GM20000 (cell line): ENCODE data around the gene LONP1.
A peak's percentile ranks its signal among the peaks of the same experiment; 100 is the strongest.
"Not testable (repeated sequence)": the region's sequence is repeated elsewhere in the genome, so short reads cannot be mapped to it uniquely, and the experiment has no call there.

Experiments
- DNase-seq: peaks from one replicate; pipeline ENCODE4 v3.0.0; 2012; ENCODE audit warnings: low spot score
- TF ChIP-seq, protein P1 (sequence below): IDR thresholded peaks from 2 replicates; pipeline ENCODE4 v1.5.1; 2012; ENCODE audit warnings: mild to moderate bottlenecking, control low read depth; ENCODE audit errors: extremely low read depth, missing control alignments

The LONP1 gene

DNA sequence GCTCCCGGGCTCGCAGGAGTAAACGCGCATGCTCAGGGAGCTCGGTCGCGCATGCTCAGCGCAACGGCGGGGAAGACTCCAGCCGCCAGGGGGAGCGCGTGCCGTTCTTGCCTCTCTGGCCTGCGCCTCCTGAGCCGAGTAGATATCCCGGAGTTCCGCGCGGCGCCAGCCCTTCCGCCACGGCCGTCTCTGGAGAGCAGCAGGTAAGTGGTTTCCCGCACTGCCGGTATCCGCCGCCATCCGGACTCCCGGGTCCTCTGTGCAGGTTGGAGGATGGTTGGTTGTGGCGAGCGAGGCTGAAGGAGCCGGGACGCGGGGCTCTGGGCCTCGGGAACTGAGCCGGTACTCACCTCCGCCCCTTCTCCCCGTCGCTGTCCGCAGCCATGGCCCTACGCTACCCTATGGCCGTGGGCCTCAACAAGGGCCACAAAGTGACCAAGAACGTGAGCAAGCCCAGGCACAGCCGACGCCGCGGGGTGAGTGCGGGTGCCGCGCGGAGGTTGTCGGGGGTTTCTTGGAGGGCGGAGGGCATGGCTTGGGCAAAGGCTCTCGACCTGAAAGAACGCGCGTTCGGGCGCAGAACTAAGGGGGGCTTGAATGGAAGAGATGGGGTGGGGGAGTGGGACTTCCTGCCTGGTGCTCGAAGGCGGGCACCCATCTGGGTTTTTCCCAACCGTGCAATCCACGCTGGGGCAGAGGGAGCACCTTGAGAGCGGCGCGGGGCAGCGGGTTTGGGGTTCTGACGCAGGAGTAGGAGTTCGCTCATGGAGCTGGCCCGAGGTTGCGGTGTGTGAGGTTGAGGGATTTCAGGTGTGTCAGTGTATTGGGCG is 29.6 kb downstream of the LONP1 start, which contains the start of gene RPL36:
RPL36 (plus strand) TSS at position 171 of the 830 bp plus-strand sequence; CDS start at position 384, 213 bp downstream.
- TF ChIP-seq, protein P1, sequence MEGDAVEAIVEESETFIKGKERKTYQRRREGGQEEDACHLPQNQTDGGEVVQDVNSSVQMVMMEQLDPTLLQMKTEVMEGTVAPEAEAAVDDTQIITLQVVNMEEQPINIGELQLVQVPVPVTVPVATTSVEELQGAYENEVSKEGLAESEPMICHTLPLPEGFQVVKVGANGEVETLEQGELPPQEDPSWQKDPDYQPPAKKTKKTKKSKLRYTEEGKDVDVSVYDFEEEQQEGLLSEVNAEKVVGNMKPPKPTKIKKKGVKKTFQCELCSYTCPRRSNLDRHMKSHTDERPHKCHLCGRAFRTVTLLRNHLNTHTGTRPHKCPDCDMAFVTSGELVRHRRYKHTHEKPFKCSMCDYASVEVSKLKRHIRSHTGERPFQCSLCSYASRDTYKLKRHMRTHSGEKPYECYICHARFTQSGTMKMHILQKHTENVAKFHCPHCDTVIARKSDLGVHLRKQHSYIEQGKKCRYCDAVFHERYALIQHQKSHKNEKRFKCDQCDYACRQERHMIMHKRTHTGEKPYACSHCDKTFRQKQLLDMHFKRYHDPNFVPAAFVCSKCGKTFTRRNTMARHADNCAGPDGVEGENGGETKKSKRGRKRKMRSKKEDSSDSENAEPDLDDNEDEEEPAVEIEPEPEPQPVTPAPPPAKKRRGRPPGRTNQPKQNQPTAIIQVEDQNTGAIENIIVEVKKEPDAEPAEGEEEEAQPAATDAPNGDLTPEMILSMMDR: peak; percentile 98

DNA sequence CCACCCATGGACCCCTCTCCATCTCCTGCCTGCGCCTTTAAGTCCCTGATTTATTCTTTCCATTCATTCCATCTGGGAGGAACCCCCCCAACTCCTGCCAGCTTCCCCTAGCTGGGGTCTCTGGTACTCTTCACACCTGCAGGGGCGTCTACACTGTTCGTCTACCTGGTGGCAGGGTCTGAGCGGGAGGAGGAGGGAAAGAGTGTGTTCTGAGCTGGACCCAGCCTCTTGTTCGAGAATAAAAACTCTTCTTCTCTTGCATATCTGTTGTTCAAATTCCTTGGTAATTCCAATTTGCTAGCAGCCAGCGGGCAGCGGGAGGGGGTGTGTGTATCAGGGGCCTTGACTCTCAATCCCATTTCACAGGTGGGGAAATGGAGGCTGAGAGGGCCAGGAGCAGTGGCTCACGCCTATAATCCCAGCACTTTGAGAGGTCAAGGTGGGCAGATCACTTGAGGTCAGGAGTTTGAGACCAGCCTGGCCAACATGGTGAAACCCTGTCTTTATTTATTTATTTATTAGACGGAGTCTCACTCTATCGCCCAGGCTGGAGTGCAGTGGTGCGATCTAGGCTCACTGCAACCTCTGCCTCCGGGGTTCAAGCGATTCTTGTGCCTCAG is 31.6 kb downstream of the LONP1 start:
- not testable (repeated sequence) for DNase-seq

More for the DNA sequence above, 29.6 kb downstream of the LONP1 start, which contains the start of gene RPL36:
- DNase-seq: peak; percentile 97

DNA sequence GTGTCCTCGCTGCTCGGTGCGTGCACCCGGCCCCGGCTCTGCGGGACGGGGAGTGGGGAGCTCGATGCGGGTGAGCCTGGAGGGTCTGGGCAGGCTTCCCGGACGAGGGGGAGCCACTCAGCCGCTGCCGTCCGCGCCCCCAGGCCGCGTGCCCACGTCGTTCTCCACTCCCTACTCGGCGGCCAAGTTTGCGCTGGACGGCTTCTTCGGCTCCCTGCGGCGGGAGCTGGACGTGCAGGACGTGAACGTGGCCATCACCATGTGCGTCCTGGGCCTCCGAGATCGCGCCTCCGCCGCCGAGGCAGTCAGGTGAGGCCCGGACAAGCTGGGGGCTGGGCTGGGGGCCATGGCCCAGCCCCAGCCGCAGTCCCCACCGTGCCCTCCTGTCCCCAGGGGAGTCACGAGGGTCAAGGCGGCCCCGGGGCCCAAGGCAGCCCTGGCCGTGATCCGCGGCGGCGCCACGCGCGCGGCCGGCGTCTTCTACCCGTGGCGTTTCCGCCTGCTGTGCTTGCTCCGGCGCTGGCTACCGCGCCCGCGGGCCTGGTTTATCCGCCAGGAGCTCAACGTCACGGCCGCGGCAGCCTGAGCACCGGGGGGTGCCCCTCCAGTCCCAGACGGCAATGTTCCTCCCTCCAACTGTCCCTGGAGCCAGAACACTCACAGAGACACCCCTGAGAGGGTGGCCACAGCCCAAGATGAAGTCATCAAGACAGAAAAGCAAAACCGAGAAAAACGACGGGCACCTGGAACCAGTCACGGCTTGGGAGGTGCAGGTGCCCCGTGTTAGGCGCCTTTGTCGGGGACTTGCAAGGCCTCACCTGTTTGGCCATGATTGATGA is 32.4 kb downstream of the LONP1 start:
- DNase-seq: no peak

DNA sequence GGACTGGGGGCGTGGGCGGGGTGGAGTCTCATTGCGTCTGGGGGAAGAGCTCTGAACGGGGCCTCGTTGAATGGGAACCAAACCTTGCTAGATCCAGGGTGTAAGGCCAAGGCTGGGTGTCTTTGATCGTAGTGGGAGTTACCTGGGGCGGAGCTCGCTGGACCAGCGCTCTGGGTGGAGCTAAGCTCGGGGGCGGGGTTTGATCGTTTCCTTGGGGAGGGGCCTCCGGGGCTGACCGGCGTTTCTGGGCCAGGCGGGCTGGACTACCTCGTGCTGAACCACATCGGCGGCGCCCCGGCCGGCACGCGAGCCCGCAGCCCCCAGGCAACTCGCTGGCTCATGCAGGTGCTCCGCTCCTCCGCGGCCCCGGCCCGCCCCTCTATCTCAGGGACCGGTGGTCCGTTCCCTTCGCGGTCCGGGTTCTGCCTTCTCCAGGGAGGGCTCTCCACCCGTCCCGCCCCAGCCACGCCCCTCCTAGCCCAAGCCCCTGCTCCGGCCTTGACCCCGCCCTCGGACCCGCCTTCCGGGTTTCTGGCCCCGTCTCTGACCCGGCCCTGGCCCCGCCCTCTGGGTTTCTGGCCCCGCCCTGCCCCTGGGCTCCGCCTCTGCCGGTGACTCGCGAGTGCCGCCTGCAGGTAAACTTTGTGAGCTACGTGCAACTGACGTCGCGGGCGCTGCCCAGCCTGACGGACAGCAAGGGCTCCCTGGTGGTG is 33.1 kb downstream of the LONP1 start:
- TF ChIP-seq, protein P1: peak; percentile 89
- DNase-seq: peak; percentile 100

More for the DNA sequence above, 32.4 kb downstream of the LONP1 start:
- TF ChIP-seq, protein P1: no peak

DNA sequence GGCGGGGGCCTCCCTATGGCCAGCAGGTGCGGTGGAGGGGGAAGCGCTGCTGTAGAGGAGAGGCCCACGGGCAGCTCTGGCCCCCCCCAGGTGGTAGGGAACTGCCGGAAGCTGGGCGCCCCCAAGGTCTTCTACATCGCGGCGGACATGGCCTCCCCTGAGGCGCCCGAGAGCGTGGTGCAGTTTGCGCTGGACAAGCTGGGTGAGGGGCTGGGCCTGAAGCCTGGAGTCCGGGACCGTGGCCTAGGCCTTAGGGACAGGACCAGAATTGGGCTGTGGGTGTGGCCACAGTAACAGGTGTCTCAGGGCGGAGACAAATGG is 33.7 kb downstream of the LONP1 start:
- TF ChIP-seq, protein P1: no peak
- DNase-seq: no peak

DNA sequence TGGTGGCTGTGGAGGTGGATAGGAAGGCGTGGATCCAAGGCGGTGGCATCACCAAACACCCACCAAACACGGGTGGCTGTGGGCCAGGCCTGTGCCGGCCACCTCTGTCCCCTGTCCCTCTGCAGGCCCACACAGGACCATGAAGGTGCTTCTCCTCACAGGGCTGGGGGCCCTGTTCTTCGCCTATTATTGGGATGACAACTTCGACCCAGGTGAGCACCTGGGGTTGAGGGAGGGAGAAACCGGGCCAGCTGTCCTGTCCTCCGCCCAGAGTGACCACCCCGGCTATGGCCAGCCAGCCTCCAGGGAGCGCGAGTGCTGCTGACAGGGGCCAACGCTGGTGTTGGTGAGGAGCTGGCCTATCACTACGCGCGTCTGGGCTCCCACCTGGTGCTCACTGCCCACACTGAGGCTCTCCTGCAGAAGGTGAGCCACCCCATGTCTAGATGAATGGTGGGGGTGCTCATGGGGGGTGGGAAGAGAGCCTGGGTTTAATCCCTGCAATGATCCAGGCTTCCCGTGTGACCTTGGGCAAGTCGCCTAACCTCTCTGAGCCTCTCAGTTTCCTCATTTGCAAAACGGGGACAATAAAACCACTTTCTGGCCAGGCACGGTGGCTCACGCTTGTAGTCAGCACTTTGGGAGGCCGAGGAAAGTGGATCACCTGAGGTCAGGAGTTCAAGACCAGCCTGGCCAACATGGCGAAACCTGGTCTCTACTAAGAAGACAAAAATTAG is 35.1 kb downstream of the LONP1 start:
- TF ChIP-seq, protein P1: no peak
- DNase-seq: no peak
